ENCODE measurements around the gene ERC1.

The ERC1 gene

DNA sequence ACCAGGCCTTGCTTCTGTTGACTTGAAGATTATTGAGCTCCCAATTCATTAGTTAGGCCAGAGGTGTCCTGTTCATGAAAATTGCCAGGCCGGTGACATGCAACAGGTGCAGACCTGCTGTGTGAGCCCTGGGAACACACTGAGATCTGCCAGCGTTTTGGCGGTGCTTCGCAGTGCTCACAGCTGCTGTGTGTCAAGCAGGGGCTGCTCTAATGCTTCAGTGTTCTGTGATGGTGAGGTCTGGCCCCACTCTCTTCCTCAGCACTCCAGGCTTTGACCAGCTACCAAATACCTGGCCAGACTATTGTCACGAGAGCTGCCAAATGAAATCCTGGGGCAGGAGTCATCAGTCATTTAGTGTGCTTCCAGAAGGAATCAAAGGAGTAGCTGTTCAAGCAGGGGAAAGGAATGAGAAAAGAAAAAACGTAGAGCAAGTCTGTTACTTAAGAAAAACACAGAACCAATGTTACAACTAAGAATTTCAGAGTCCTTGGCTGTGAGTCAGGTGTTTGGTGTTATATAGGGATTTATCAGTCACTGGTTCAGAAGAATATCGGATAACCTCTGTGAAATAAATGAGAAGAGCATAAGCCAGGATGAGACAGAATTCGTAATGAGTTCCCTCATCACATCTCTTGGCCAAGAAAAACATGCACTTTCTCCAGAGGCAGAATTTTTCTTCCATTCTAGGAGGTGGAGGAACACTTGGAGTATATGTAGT is 452.6 kb downstream of the ERC1 start:
- no peak for DNase-seq (ENCODE audit: low read depth)
- TF ChIP-seq MYC (IDR thresholded peaks at IDR 0.05; ENCODE audit: low read depth, low read length) (no peak), POLR2A (IDR thresholded peaks at IDR 0.05; ENCODE audit: extremely low read depth, insufficient read length) (no peak)
- TF ChIP-seq, protein P1, sequence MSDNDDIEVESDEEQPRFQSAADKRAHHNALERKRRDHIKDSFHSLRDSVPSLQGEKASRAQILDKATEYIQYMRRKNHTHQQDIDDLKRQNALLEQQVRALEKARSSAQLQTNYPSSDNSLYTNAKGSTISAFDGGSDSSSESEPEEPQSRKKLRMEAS (IDR thresholded peaks at IDR 0.05; ENCODE audit: low read depth, low read length) = no peak
- TF ChIP-seq, protein P2, sequence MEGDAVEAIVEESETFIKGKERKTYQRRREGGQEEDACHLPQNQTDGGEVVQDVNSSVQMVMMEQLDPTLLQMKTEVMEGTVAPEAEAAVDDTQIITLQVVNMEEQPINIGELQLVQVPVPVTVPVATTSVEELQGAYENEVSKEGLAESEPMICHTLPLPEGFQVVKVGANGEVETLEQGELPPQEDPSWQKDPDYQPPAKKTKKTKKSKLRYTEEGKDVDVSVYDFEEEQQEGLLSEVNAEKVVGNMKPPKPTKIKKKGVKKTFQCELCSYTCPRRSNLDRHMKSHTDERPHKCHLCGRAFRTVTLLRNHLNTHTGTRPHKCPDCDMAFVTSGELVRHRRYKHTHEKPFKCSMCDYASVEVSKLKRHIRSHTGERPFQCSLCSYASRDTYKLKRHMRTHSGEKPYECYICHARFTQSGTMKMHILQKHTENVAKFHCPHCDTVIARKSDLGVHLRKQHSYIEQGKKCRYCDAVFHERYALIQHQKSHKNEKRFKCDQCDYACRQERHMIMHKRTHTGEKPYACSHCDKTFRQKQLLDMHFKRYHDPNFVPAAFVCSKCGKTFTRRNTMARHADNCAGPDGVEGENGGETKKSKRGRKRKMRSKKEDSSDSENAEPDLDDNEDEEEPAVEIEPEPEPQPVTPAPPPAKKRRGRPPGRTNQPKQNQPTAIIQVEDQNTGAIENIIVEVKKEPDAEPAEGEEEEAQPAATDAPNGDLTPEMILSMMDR (IDR thresholded peaks at IDR 0.05; ENCODE audit: low read depth, low read length) = no peak
- H3K4me3 ChIP-seq (ENCODE audit: low read depth, low read length) = no peak overlapping the region

- no peak for TF ChIP-seq MYC (IDR thresholded peaks at IDR 0.05; ENCODE audit: low read depth, low read length)
- TF ChIP-seq, protein P1 (IDR thresholded peaks at IDR 0.05; ENCODE audit: low read depth, low read length) = no peak
- TF ChIP-seq, protein P2 (IDR thresholded peaks at IDR 0.05; ENCODE audit: low read depth, low read length) = no peak
- TF ChIP-seq POLR2A (IDR thresholded peaks at IDR 0.05; ENCODE audit: extremely low read depth, insufficient read length) = no peak
- no peak overlapping the region for H3K4me3 ChIP-seq (ENCODE audit: low read depth, low read length)
- no peak for DNase-seq (ENCODE audit: low read depth)
Observed at GRCh38 chr12:1444142-1444516, 453.1 kb downstream of the ERC1 start.

GRCh38 chr12:1445807-1446206 is 454.8 kb downstream of the ERC1 start:
- DNase-seq (ENCODE audit: low read depth) = no peak
- TF ChIP-seq, protein P2 (IDR thresholded peaks at IDR 0.05; ENCODE audit: low read depth, low read length) = no peak
- TF ChIP-seq, protein P1 (IDR thresholded peaks at IDR 0.05; ENCODE audit: low read depth, low read length) = no peak
- no peak for TF ChIP-seq POLR2A (IDR thresholded peaks at IDR 0.05; ENCODE audit: extremely low read depth, insufficient read length)
- no peak for TF ChIP-seq MYC (IDR thresholded peaks at IDR 0.05; ENCODE audit: low read depth, low read length)
- H3K4me3 ChIP-seq (ENCODE audit: low read depth, low read length) = no peak overlapping the region

- no peak for DNase-seq (ENCODE audit: low read depth)
- H3K4me3 ChIP-seq (ENCODE audit: low read depth, low read length) = no peak overlapping the region
- TF ChIP-seq POLR2A (IDR thresholded peaks at IDR 0.05; ENCODE audit: extremely low read depth, insufficient read length) (no peak), MYC (IDR thresholded peaks at IDR 0.05; ENCODE audit: low read depth, low read length) (no peak)
- TF ChIP-seq, protein P1 (IDR thresholded peaks at IDR 0.05; ENCODE audit: low read depth, low read length) = no peak
- TF ChIP-seq, protein P2 (IDR thresholded peaks at IDR 0.05; ENCODE audit: low read depth, low read length) = no peak
Observed at GRCh38 chr12:1448336-1448735, 457.3 kb downstream of the ERC1 start.

DNA sequence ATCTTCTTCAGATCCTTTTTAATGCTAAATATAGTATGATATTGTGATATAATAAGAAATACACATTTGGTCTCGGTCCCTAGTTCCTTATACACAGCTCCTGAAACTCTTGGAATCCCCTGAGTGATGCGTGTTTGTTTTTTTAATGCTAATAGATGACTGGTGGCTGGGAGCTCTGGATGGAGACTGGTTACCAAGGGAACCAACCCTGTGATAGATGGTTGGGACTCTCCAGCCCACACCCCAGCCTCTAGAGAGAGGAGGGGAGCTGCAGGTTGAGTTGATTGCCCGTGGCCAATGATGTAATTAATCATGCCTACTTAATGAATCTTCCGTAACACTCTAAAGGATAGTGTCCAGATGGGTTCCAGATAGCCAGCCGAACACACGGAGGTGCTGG is 462.8 kb downstream of the ERC1 start:
- no peak for TF ChIP-seq MYC (IDR thresholded peaks at IDR 0.05; ENCODE audit: low read depth, low read length)
- no peak for TF ChIP-seq POLR2A (IDR thresholded peaks at IDR 0.05; ENCODE audit: extremely low read depth, insufficient read length)
- TF ChIP-seq, protein P2 (IDR thresholded peaks at IDR 0.05; ENCODE audit: low read depth, low read length) = no peak
- TF ChIP-seq, protein P1 (IDR thresholded peaks at IDR 0.05; ENCODE audit: low read depth, low read length) = no peak
- no peak overlapping the region for H3K4me3 ChIP-seq (ENCODE audit: low read depth, low read length)
- DNase-seq (ENCODE audit: low read depth) = no peak

Data from NB4 (cell line).